Lung microvascular endothelial cell (primary cell): ENCODE measurements around the gene TRIM2. TPM values are rescaled to one million over a fixed set of nuclear protein-coding genes. Genes with fewer than 3 reads are reported as not detected.

Experiments
- DNase-seq, 2 donors: peaks; one replicate each; pipeline versions ENCODE4 v3.0.0 to v3.0.0-alpha.2; 2010; ENCODE audit warnings: low read depth in 2 of 2
- total RNA-seq: library from RNA; depleted of rRNA; stranded (reverse); fragments of >200 nt; gene quantifications from 2 replicates; pipeline ENCODE4 v1.2.1, GENCODE V29; 2014

The TRIM2 gene
- total RNA-seq, 1 donor from 2014 or later, result 6.5 TPM

GRCh38 chr4:153222707-153223426, 18.6 kb downstream of the TRIM2 start:
- DNase-seq, result peak; percentile 68 to 71

GRCh38 chr4:153223427-153223801, 19.2 kb downstream of the TRIM2 start:
- peak in 1 of 2 donors; percentile 15 for DNase-seq

- DNase-seq, result peak in 1 of 2 donors; percentile 71
These were observed 19.7 kb downstream of the TRIM2 start for GRCh38 chr4:153223930-153224329.

GRCh38 chr4:153224474-153224873, 20.2 kb downstream of the TRIM2 start:
- peak in 1 of 2 donors; percentile 17 for DNase-seq

- DNase-seq, result no peak
These were observed 23.3 kb downstream of the TRIM2 start for GRCh38 chr4:153227469-153228075.

GRCh38 chr4:153228512-153229140, 24.4 kb downstream of the TRIM2 start:
- DNase-seq, result no peak

- DNase-seq, result no peak
These were observed 25.3 kb downstream of the TRIM2 start for GRCh38 chr4:153229545-153229944.

GRCh38 chr4:153232768-153233167, 28.5 kb downstream of the TRIM2 start:
- peak in 1 of 2 donors; percentile 20 for DNase-seq

GRCh38 chr4:153233761-153234371, 29.6 kb downstream of the TRIM2 start:
- peak; percentile 75 to 77 for DNase-seq

GRCh38 chr4:153234885-153235284, 30.6 kb downstream of the TRIM2 start:
- peak in 1 of 2 donors; percentile 82 for DNase-seq

GRCh38 chr4:153238135-153238919, 34.1 kb downstream of the TRIM2 start:
- DNase-seq, result no peak

GRCh38 chr4:153239409-153239808, 35.2 kb downstream of the TRIM2 start:
- no peak for DNase-seq

- no peak for DNase-seq
These were observed 37.1 kb downstream of the TRIM2 start for GRCh38 chr4:153241295-153241694.

GRCh38 chr4:153241970-153242838, 38.0 kb downstream of the TRIM2 start:
- DNase-seq, result peak; percentile 10 to 88

GRCh38 chr4:153242839-153243324, 38.6 kb downstream of the TRIM2 start:
- DNase-seq, result no peak

- DNase-seq, result no peak
These were observed 39.2 kb downstream of the TRIM2 start for GRCh38 chr4:153243468-153243867.

- no peak for DNase-seq
These were observed 40.7 kb downstream of the TRIM2 start for GRCh38 chr4:153244969-153245368.

GRCh38 chr4:153245775-153246174, 41.5 kb downstream of the TRIM2 start:
- no peak for DNase-seq

GRCh38 chr4:153246446-153247115, 42.3 kb downstream of the TRIM2 start:
- DNase-seq, result no peak

GRCh38 chr4:153247116-153247490, 42.9 kb downstream of the TRIM2 start:
- no peak for DNase-seq
